ENCODE data around the gene PRDM11.

DNA sequence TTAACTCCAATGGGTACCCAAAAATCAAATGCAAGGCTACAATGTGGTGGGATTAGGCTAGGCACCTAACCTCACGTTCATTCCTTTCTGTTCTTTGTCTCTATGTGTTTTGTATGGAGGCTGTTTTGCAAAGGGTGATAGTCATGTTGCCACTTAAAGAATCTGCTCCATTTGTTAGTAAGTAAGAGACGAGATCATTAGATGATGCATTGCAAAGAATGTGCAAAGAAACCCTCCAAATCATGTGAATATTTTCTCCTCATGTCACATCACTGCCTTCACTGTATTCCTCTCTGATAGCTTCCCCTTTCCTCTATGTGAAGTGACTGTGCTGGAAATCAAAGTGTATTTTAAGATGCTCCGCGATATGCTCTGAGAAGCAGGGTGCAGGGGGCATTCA lies 127.8 kb downstream of the PRDM11 start:
- TF ChIP-seq EZH2 (IDR thresholded peaks at IDR 0.05): no peak
- no peak for TF ChIP-seq POLR2AphosphoS5 (IDR thresholded peaks at IDR 0.05; ENCODE audit: borderline replicate concordance, low read depth, low read length)
- no peak for TF ChIP-seq FOXP2 (optimal IDR thresholded peaks at IDR 0.05; ENCODE audit: control extremely low read depth, extremely low read length, insufficient read depth)

Data from SK-N-MC (cell line).